K562 (cell line): Measurements from ENCODE around the gene NPIPA3.

ENCODE experiments used
- GABPB2 ChIP-seq: fragments of 250-450 bp; sonication (Bioruptor Pico); conservative IDR thresholded peaks from 2 replicates; pipeline ENCODE4 v1.5.1; 2021; ENCODE audit warnings: mild to moderate bottlenecking
- HDGF ChIP-seq: fragments of 450-650 bp; IDR thresholded peaks from 2 replicates; pipeline ENCODE4 v1.6.1; 2016
- PTRF ChIP-seq: fragments of 450-650 bp; IDR thresholded peaks from 2 replicates; pipeline ENCODE4 v1.6.1; 2016; ENCODE audit warnings: mild to moderate bottlenecking, missing genetic modification characterization, missing compliant biosample characterization
- SIN3A ChIP-seq, 2 experiments: fragments of 150-350 bp in 1 of 2; IDR thresholded peaks; 2 replicates each; pipeline ENCODE4 v1.6.1; 2011 to 2016; ENCODE audit warnings: borderline replicate concordance in 2 of 2, low read depth in 2 of 2, low read length in 2 of 2, mild to moderate bottlenecking in 2 of 2, moderate library complexity in 2 of 2; ENCODE audit not compliant: control insufficient read depth in 1 of 2
- SMAD4 ChIP-seq: fragments of 250-450 bp; sonication (Bioruptor Pico); conservative IDR thresholded peaks from 2 replicates; pipeline ENCODE4 v1.8.0; 2021; ENCODE audit warnings: inconsistent platforms, mild to moderate bottlenecking, moderate library complexity
- TF ChIP-seq, protein P1 (sequence below): sonication (generic); formaldehyde crosslinking; IDR thresholded peaks from 2 replicates; pipeline ENCODE4 v1.8.1; 2022; ENCODE audit warnings: missing genetic modification reagents

DNA sequence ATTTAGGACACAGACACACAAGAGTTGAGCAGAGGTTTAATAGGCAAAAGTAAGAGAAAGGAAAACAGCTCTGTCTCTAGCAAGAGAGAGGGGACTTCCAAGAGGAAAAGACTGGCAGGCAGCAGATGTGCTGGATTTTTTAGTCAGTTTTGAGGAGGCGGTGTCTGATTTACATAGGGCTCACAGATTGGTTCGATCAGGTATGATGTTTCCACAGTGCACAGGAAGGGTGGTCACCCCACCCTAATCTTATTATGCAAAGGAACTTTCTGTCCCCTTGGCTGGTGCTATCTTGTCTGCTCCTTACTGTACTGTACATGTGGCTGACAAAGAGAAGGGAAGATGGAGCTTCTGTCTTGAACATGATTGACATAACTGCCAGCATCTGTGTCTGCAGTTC lies 45.1 kb upstream of the NPIPA3 start:
- TF ChIP-seq SIN3A (IDR thresholded peaks at IDR 0.05; ENCODE audit: borderline replicate concordance in 2 of 2, control insufficient read depth in 1 of 2, low read depth in 2 of 2, low read length in 2 of 2) (no peak), GABPB2 (no peak), HDGF (no peak), SMAD4 (no peak), PTRF (tag) (no peak)
- TF ChIP-seq, protein P1, sequence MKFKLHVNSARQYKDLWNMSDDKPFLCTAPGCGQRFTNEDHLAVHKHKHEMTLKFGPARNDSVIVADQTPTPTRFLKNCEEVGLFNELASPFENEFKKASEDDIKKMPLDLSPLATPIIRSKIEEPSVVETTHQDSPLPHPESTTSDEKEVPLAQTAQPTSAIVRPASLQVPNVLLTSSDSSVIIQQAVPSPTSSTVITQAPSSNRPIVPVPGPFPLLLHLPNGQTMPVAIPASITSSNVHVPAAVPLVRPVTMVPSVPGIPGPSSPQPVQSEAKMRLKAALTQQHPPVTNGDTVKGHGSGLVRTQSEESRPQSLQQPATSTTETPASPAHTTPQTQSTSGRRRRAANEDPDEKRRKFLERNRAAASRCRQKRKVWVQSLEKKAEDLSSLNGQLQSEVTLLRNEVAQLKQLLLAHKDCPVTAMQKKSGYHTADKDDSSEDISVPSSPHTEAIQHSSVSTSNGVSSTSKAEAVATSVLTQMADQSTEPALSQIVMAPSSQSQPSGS (CRISPR knock-in tag) = no peak
